WTC11 (cell line): ENCODE results near the gene BTBD7. TPM values are rescaled to one million over a fixed set of nuclear protein-coding genes. Genes with fewer than 3 reads are reported as not detected.

ENCODE experiments used
- ATAC-seq: fragments of 200-7000 bp; cut with Tn5 transposase; 2 replicates; pipeline ENCODE4 v1.10.0; 2021; ENCODE audit warnings: mild to moderate bottlenecking, moderate library complexity
- CTCF ChIA-PET: fragments of 300-600 bp; sonication (Branson Sonifier 250); formaldehyde crosslinking; loops from one replicate; lab custom pipeline; 2021; ENCODE audit warnings: antibody characterized with exemption; lab: Charles Lee
- POLR2A ChIA-PET: fragments of 350-600 bp; sonication (Branson Sonifier 250); formaldehyde crosslinking; loops from one replicate; lab custom pipeline; 2021; ENCODE audit warnings: antibody characterized with exemption; lab: Charles Lee
- DNase-seq: peaks from one replicate; pipeline ENCODE4 v3.0.0; 2021; ENCODE audit warnings: low spot score
- H3K27ac Mint-ChIP-seq: 2 replicates; pipeline ENCODE4 v1.8.0; 2021; ENCODE audit warnings: mixed read lengths
- H3K27me3 Mint-ChIP-seq: 2 replicates; pipeline ENCODE4 v1.8.0; 2021; ENCODE audit warnings: low read depth, mild to moderate bottlenecking, moderate library complexity, mixed read lengths
- H3K36me3 Mint-ChIP-seq: 2 replicates; pipeline ENCODE4 v1.8.0; 2021; ENCODE audit warnings: mixed read lengths
- H3K4me1 Mint-ChIP-seq: 2 replicates; pipeline ENCODE4 v1.8.0; 2022; ENCODE audit warnings: mixed read lengths
- H3K4me3 Mint-ChIP-seq: 2 replicates; pipeline ENCODE4 v1.8.0; 2021; ENCODE audit warnings: mild to moderate bottlenecking, moderate library complexity, mixed read lengths
- H3K9me3 Mint-ChIP-seq: 2 replicates; pipeline ENCODE4 v1.8.0; 2021; ENCODE audit warnings: mixed read lengths
- ATF1 ChIP-seq: sonication (generic); formaldehyde crosslinking; IDR thresholded peaks from 2 replicates; pipeline ENCODE4 v1.8.1; 2023; ENCODE audit warnings: mild to moderate bottlenecking, moderate library complexity, missing genetic modification reagents
- CREB1 ChIP-seq: sonication (generic); formaldehyde crosslinking; IDR thresholded peaks from 2 replicates; pipeline ENCODE4 v1.8.0; 2023; ENCODE audit warnings: mild to moderate bottlenecking, missing genetic modification reagents
- CREM ChIP-seq: sonication (generic); formaldehyde crosslinking; IDR thresholded peaks from 2 replicates; pipeline ENCODE4 v1.8.1; 2022; ENCODE audit warnings: mild to moderate bottlenecking, missing genetic modification reagents, moderate library complexity
- CTCF ChIP-seq: fragments of 200-600 bp; IDR thresholded peaks from 2 replicates; pipeline ENCODE4 v1.8.0; 2022; ENCODE audit warnings: antibody characterized with exemption
- FOXP4 ChIP-seq: sonication (generic); formaldehyde crosslinking; IDR thresholded peaks from 2 replicates; pipeline ENCODE4 v1.8.0; 2022; ENCODE audit warnings: mild to moderate bottlenecking, missing genetic modification reagents
- GTF2I ChIP-seq: fragments of 250-450 bp; sonication (Bioruptor Pico); conservative IDR thresholded peaks from 2 replicates; pipeline ENCODE4 v1.4.0; 2021; ENCODE audit warnings: mild to moderate bottlenecking
- IRF1 ChIP-seq: sonication (generic); formaldehyde crosslinking; IDR thresholded peaks from 2 replicates; pipeline ENCODE4 v1.8.0; 2023; ENCODE audit warnings: missing genetic modification reagents
- IRF2 ChIP-seq: sonication (generic); formaldehyde crosslinking; IDR thresholded peaks from 2 replicates; pipeline ENCODE4 v1.8.0; 2022; ENCODE audit warnings: low read depth, missing genetic modification reagents, borderline replicate concordance
- KAT7 ChIP-seq: sonication (generic); formaldehyde crosslinking; IDR thresholded peaks from 2 replicates; pipeline ENCODE4 v1.8.1; 2023; ENCODE audit warnings: missing genetic modification reagents, mild to moderate bottlenecking, borderline replicate concordance
- MAX ChIP-seq: sonication (generic); formaldehyde crosslinking; IDR thresholded peaks from 2 replicates; pipeline ENCODE4 v1.8.0; 2022; ENCODE audit warnings: mild to moderate bottlenecking, missing genetic modification reagents
- NR1H2 ChIP-seq: sonication (generic); formaldehyde crosslinking; IDR thresholded peaks from 2 replicates; pipeline ENCODE4 v1.9.0; 2021; ENCODE audit warnings: mild to moderate bottlenecking, moderate library complexity, missing genetic modification reagents
- NR3C1 ChIP-seq: sonication (generic); formaldehyde crosslinking; conservative IDR thresholded peaks from 2 replicates; pipeline ENCODE4 v1.8.1; 2023; ENCODE audit warnings: low read depth, mild to moderate bottlenecking, missing genetic modification reagents
- OVOL2 ChIP-seq: fragments of 250-450 bp; sonication (Bioruptor Pico); IDR thresholded peaks from 2 replicates; pipeline ENCODE4 v1.9.0; 2021; ENCODE audit warnings: mild to moderate bottlenecking, borderline replicate concordance
- PRRX2 ChIP-seq: fragments of 250-450 bp; sonication (Bioruptor Pico); IDR thresholded peaks from 2 replicates; pipeline ENCODE4 v1.8.0; 2021; ENCODE audit warnings: mild to moderate bottlenecking
- RELA ChIP-seq: sonication (generic); formaldehyde crosslinking; IDR thresholded peaks from 2 replicates; pipeline ENCODE4 v1.8.1; 2022; ENCODE audit warnings: missing genetic modification reagents, mild to moderate bottlenecking, borderline replicate concordance
- RORB ChIP-seq: fragments of 250-450 bp; sonication (Bioruptor Pico); IDR thresholded peaks from 2 replicates; pipeline ENCODE4 v1.9.0; 2021; ENCODE audit warnings: mild to moderate bottlenecking
- SMAD3 ChIP-seq: sonication (generic); formaldehyde crosslinking; IDR thresholded peaks from 2 replicates; pipeline ENCODE4 v1.8.0; 2022; ENCODE audit warnings: missing genetic modification reagents, mild to moderate bottlenecking, borderline replicate concordance
- SOX15 ChIP-seq: fragments of 250-450 bp; sonication (Bioruptor Pico); IDR thresholded peaks from 2 replicates; pipeline ENCODE4 v1.9.0; 2021; ENCODE audit warnings: mild to moderate bottlenecking
- ZBTB21 ChIP-seq: sonication (generic); formaldehyde crosslinking; IDR thresholded peaks from 2 replicates; pipeline ENCODE4 v1.8.1; 2023; ENCODE audit warnings: mild to moderate bottlenecking, missing genetic modification reagents, borderline replicate concordance
- ZMAT4 ChIP-seq: fragments of 250-450 bp; sonication (Bioruptor Pico); IDR thresholded peaks from 2 replicates; pipeline ENCODE4 v1.9.0; 2021; ENCODE audit warnings: mild to moderate bottlenecking
- ZNF121 ChIP-seq: sonication (generic); formaldehyde crosslinking; IDR thresholded peaks from 2 replicates; pipeline ENCODE4 v1.8.0; 2023; ENCODE audit warnings: missing genetic modification reagents
- ZNF219 ChIP-seq: sonication (generic); formaldehyde crosslinking; IDR thresholded peaks from 2 replicates; pipeline ENCODE4 v1.8.0; 2023; ENCODE audit warnings: missing genetic modification reagents, mild to moderate bottlenecking, borderline replicate concordance
- ZNF232 ChIP-seq: sonication (generic); formaldehyde crosslinking; IDR thresholded peaks from 2 replicates; pipeline ENCODE4 v1.8.0; 2022; ENCODE audit warnings: mild to moderate bottlenecking, missing genetic modification reagents
- ZNF263 ChIP-seq: sonication (generic); formaldehyde crosslinking; IDR thresholded peaks from 2 replicates; pipeline ENCODE4 v1.8.1; 2022; ENCODE audit warnings: low read depth, mild to moderate bottlenecking, moderate library complexity, missing genetic modification reagents
- ZNF423 ChIP-seq: fragments of 250-450 bp; sonication (Bioruptor Pico); IDR thresholded peaks from 2 replicates; pipeline ENCODE4 v2.1.2; 2022; ENCODE audit warnings: mild to moderate bottlenecking, moderate library complexity
- ZNF425 ChIP-seq: fragments of 250-450 bp; sonication (Bioruptor Pico); conservative IDR thresholded peaks from 2 replicates; pipeline ENCODE4 v1.9.0; 2021; ENCODE audit warnings: mild to moderate bottlenecking
- total RNA-seq: library from RNA; stranded (reverse); gene quantifications from 3 replicates; pipeline ENCODE4 v1.2.3, GENCODE V29; 2021

Gene BTBD7
- total RNA-seq, 1 experiment from 2014 or later = 34.1 TPM

- ChIA-PET CTCF (no interaction called here), POLR2A (interaction anchor here (0.5 kb wide), 1 partner anchor 33 kb away, joined by 3 read pairs; no protein-coding TSS in a partner anchor)
- H3K27me3 Mint-ChIP-seq = no peaks in the 10 kb centered on the region
- DNase-seq (no peak), ATAC-seq (no peak)
- peaks cover 38% of the 10 kb centered on the region for H3K4me1 Mint-ChIP-seq
- TF ChIP-seq KAT7 (CRISPR knock-in tag) (no peak), ZNF425 (no peak), GTF2I (CRISPR knock-in tag) (no peak), SMAD3 (CRISPR knock-in tag) (no peak), CREM (CRISPR knock-in tag) (no peak), IRF1 (no peak), ATF1 (CRISPR knock-in tag) (no peak), ZNF219 (CRISPR knock-in tag) (no peak)
- no peak overlapping the region for H3K4me3 Mint-ChIP-seq
- H3K36me3 Mint-ChIP-seq = peaks cover under 1% of the 10 kb centered on the region
- H3K9me3 Mint-ChIP-seq = no peaks in the 10 kb centered on the region
- peak overlapping the region; percentile 69 for H3K27ac Mint-ChIP-seq
These were observed 2.7 kb downstream of the BTBD7 start for GRCh38 chr14:93329965-93330608.

- TF ChIP-seq CREB1 = no peak
- TF ChIP-seq SOX15 (CRISPR knock-in tag) = no peak
- TF ChIP-seq MAX (CRISPR knock-in tag) = no peak
- no peak for TF ChIP-seq ZMAT4 (CRISPR knock-in tag)
- no peak for TF ChIP-seq ZNF263 (CRISPR knock-in tag)
- peak; percentile 77; the same call in 1 of the 2 replicates for TF ChIP-seq ZNF121 (CRISPR knock-in tag)
- TF ChIP-seq OVOL2 = no peak
- no peak for TF ChIP-seq CTCF
- Mint-ChIP-seq H3K4me1 (peaks cover 24% of the 10 kb centered on the region), H3K36me3 (no peaks in the 10 kb centered on the region), H3K9me3 (no peaks in the 10 kb centered on the region), H3K27ac (no peak overlapping the region), H3K4me3 (no peak overlapping the region), H3K27me3 (no peaks in the 10 kb centered on the region)
- CTCF ChIA-PET = no interaction called here
- DNase-seq (no peak), ATAC-seq (no peak)
- POLR2A ChIA-PET = no interaction called here
These were observed 4.3 kb downstream of the BTBD7 start for GRCh38 chr14:93328546-93328945.

- H3K4me1 Mint-ChIP-seq = peaks cover 14% of the 10 kb centered on the region
- no peaks in the 10 kb centered on the region for H3K9me3 Mint-ChIP-seq
- H3K27me3 Mint-ChIP-seq = no peaks in the 10 kb centered on the region
- H3K27ac Mint-ChIP-seq = no peak overlapping the region
- POLR2A ChIA-PET = no interaction called here
- no peak for ATAC-seq
- H3K36me3 Mint-ChIP-seq = no peaks in the 10 kb centered on the region
- no peak for DNase-seq
- no peak overlapping the region for H3K4me3 Mint-ChIP-seq
- CTCF ChIA-PET = no interaction called here
- TF ChIP-seq ZNF232 (no peak), IRF2 (CRISPR knock-in tag) (no peak), RELA (no peak), FOXP4 (CRISPR knock-in tag) (no peak), ZNF219 (CRISPR knock-in tag) (no peak), PRRX2 (CRISPR knock-in tag) (no peak), ZBTB21 (no peak), NR1H2 (CRISPR knock-in tag) (no peak), RORB (CRISPR knock-in tag) (no peak), NR3C1 (CRISPR knock-in tag) (no peak), ZNF423 (CRISPR knock-in tag) (no peak)
These were observed 6.6 kb downstream of the BTBD7 start for GRCh38 chr14:93326196-93326595.
